ENCODE data around the gene EBF3.

Gene EBF3

DNA sequence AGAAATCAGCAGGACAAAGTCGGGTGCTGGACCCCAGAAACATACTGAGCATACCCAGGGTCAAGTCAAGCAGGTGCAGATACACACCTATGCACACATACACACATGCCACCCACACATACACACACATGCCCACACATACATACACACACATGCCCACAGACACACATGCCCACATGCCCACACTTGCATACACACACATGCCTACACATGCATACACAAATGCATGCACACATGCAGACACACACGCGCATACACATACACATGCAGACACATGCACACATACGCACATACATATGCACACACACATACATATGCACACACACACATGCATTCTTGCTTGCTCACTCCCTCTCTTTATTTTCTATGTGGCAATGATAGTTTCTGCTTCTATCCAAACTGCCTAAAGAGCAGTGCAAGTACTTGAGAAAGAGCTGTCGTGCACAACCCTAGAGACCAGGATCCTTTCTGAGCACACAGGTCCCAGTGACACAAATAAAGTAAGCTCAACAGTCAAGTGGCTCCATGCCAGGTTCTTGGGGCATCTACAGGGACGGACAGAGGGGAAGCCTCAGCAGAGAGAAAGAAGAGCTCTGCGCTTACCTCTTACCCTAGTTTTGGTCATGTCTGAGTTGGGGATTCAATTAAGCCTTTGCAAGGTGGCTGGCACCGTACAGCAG, 83.7 kb downstream of the EBF3 start:
- Histone ChIP-seq H2AK5ac (ENCODE audit: low read depth, low read length) (no peak overlapping the region), H3K27ac (replicated peaks; ENCODE audit: low read length) (no peak overlapping the region), H3K79me1 (ENCODE audit: low read depth, low read length) (no peaks in the 10 kb centered on the region), H2BK12ac (ENCODE audit: low read length) (peak overlapping the region; percentile 7), H4K8ac (ENCODE audit: low read depth, low read length) (no peak overlapping the region), H2AFZ (ENCODE audit: low read length) (no peak overlapping the region), H2BK120ac (ENCODE audit: low read depth, low read length) (no peak overlapping the region), H3K4me1 (ENCODE audit: control insufficient read depth in 2 of 2, insufficient read depth in 1 of 2, low read depth in 1 of 2, low read length in 2 of 2) (peaks cover 0 to 7% of the 10 kb centered on the region in 2 donors), H3K23ac (ENCODE audit: low read depth, low read length, poor library complexity) (no peak overlapping the region), H2BK5ac (ENCODE audit: low read length) (no peak overlapping the region), H3K27me3 (ENCODE audit: control insufficient read depth in 3 of 3, insufficient read depth in 3 of 3, low read depth in 1 of 3, low read length in 3 of 3) (no peaks in the 10 kb centered on the region), H3K4ac (ENCODE audit: low read length) (no peak overlapping the region), H3K9me3 (replicated peaks in 1 of 2; ENCODE audit: control insufficient read depth in 2 of 2, insufficient read depth in 1 of 2, low read depth in 1 of 2, low read length in 2 of 2) (peaks cover 0 to 2% of the 10 kb centered on the region in 2 donors), H3K14ac (ENCODE audit: low read length) (no peak overlapping the region), H3K18ac (ENCODE audit: low read length) (no peak overlapping the region), H4K91ac (ENCODE audit: low read depth, low read length, poor library complexity) (no peak overlapping the region), H3K9ac (ENCODE audit: low read depth, low read length, poor library complexity) (no peak overlapping the region), H3K4me2 (ENCODE audit: insufficient read depth, low read length, poor library complexity, severe bottlenecking) (no peak overlapping the region), H3K4me3 (ENCODE audit: low read length in 2 of 2) (peak overlapping the region in 1 of 2 donors; percentile 72), H3K36me3 (replicated peaks in 1 of 2; ENCODE audit: control insufficient read depth in 2 of 2, insufficient read depth in 2 of 2, low read length in 2 of 2) (no peaks in the 10 kb centered on the region), H2BK15ac (ENCODE audit: low read length) (no peak overlapping the region)
- no CpG with 5 or more reads among the region's 8 CpGs for WGBS, 2 donors (ENCODE audit: extremely low coverage in 2 of 2, insufficient read length in 2 of 2, insufficient replicate concordance in 1 of 2)
- DNase-seq (ENCODE audit: low spot score) = no peak

- Histone ChIP-seq H3K36me3 (replicated peaks in 1 of 2; ENCODE audit: control insufficient read depth in 2 of 2, insufficient read depth in 2 of 2, low read length in 2 of 2) (no peaks in the 10 kb centered on the region), H3K9ac (ENCODE audit: low read depth, low read length, poor library complexity) (no peak overlapping the region)
- WGBS, 2 donors (ENCODE audit: extremely low coverage in 2 of 2, insufficient read length in 2 of 2, insufficient replicate concordance in 1 of 2) = no CpG with 5 or more reads among the region's 14 CpGs
These were observed 84.4 kb downstream of the EBF3 start for GRCh38 chr10:129879655-129880054.

DNA sequence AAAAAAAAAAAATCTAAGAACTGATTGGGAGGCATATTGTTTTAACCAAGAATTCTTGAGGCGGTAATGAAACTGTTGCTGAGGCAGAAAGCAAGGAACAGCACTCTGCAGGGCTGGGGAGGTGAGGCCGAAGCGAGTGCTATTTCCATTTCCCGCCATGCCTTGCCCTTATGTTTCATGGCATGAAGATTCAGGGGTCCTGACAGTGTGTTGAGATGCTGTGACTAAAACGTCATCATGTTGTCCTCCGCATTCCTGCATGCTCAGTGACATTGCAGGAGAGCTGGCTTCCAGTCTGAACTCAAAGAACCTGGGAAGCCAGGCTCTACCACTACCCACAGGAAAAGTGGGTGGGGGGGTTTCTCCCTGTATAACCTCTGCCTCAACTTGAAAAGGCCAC, 85.2 kb downstream of the EBF3 start:
- Histone ChIP-seq H3K9ac (ENCODE audit: low read depth, low read length, poor library complexity) (no peak overlapping the region), H3K27me3 (ENCODE audit: control insufficient read depth in 3 of 3, insufficient read depth in 3 of 3, low read depth in 1 of 3, low read length in 3 of 3) (no peaks in the 10 kb centered on the region), H4K91ac (ENCODE audit: low read depth, low read length, poor library complexity) (no peak overlapping the region), H3K18ac (ENCODE audit: low read length) (no peak overlapping the region), H3K27ac (replicated peaks; ENCODE audit: low read length) (no peak overlapping the region), H3K14ac (ENCODE audit: low read length) (no peak overlapping the region), H3K23ac (ENCODE audit: low read depth, low read length, poor library complexity) (no peak overlapping the region), H3K36me3 (replicated peaks in 1 of 2; ENCODE audit: control insufficient read depth in 2 of 2, insufficient read depth in 2 of 2, low read length in 2 of 2) (no peaks in the 10 kb centered on the region), H3K79me1 (ENCODE audit: low read depth, low read length) (no peaks in the 10 kb centered on the region), H2BK12ac (ENCODE audit: low read length) (peak overlapping the region; percentile 24), H3K4me2 (ENCODE audit: insufficient read depth, low read length, poor library complexity, severe bottlenecking) (no peak overlapping the region), H3K4me3 (ENCODE audit: low read length in 2 of 2) (no peak overlapping the region), H4K8ac (ENCODE audit: low read depth, low read length) (no peak overlapping the region), H2BK5ac (ENCODE audit: low read length) (no peak overlapping the region), H2BK15ac (ENCODE audit: low read length) (no peak overlapping the region), H3K4ac (ENCODE audit: low read length) (no peak overlapping the region), H2BK120ac (ENCODE audit: low read depth, low read length) (no peak overlapping the region), H3K4me1 (ENCODE audit: control insufficient read depth in 2 of 2, insufficient read depth in 1 of 2, low read depth in 1 of 2, low read length in 2 of 2) (peaks cover 0 to 7% of the 10 kb centered on the region in 2 donors), H2AFZ (ENCODE audit: low read length) (no peak overlapping the region), H2AK5ac (ENCODE audit: low read depth, low read length) (no peak overlapping the region), H3K9me3 (replicated peaks in 1 of 2; ENCODE audit: control insufficient read depth in 2 of 2, insufficient read depth in 1 of 2, low read depth in 1 of 2, low read length in 2 of 2) (peaks cover 2 to 3% of the 10 kb centered on the region in 2 donors)
- no CpG with 5 or more reads among the region's 6 CpGs for WGBS, 2 donors (ENCODE audit: extremely low coverage in 2 of 2, insufficient read length in 2 of 2, insufficient replicate concordance in 1 of 2)
- no peak for DNase-seq (ENCODE audit: low spot score)

More at GRCh38 chr10:129879655-129880054, 84.4 kb downstream of the EBF3 start:
- H2BK5ac ChIP-seq (ENCODE audit: low read length) = no peak overlapping the region
- H3K4me2 ChIP-seq (ENCODE audit: insufficient read depth, low read length, poor library complexity, severe bottlenecking) = no peak overlapping the region
- no peak overlapping the region for H3K27ac ChIP-seq (replicated peaks; ENCODE audit: low read length)
- H3K23ac ChIP-seq (ENCODE audit: low read depth, low read length, poor library complexity) = no peak overlapping the region
- H3K4me3 ChIP-seq (ENCODE audit: low read length in 2 of 2) = no peak overlapping the region
- no peak overlapping the region for H4K8ac ChIP-seq (ENCODE audit: low read depth, low read length)
- H3K4ac ChIP-seq (ENCODE audit: low read length) = no peak overlapping the region
- peaks cover 0 to 7% of the 10 kb centered on the region in 2 donors for H3K4me1 ChIP-seq (ENCODE audit: control insufficient read depth in 2 of 2, insufficient read depth in 1 of 2, low read depth in 1 of 2, low read length in 2 of 2)
- no peak overlapping the region for H2BK15ac ChIP-seq (ENCODE audit: low read length)
- peaks cover 1 to 2% of the 10 kb centered on the region in 2 donors for H3K9me3 ChIP-seq (replicated peaks in 1 of 2; ENCODE audit: control insufficient read depth in 2 of 2, insufficient read depth in 1 of 2, low read depth in 1 of 2, low read length in 2 of 2)
- no peak overlapping the region for H3K14ac ChIP-seq (ENCODE audit: low read length)
- no peak overlapping the region for H3K18ac ChIP-seq (ENCODE audit: low read length)
- H2AFZ ChIP-seq (ENCODE audit: low read length) = no peak overlapping the region
- no peak overlapping the region for H2BK12ac ChIP-seq (ENCODE audit: low read length)
- no peak overlapping the region for H2BK120ac ChIP-seq (ENCODE audit: low read depth, low read length)
- H4K91ac ChIP-seq (ENCODE audit: low read depth, low read length, poor library complexity) = no peak overlapping the region
- no peaks in the 10 kb centered on the region for H3K79me1 ChIP-seq (ENCODE audit: low read depth, low read length)
- no peaks in the 10 kb centered on the region for H3K27me3 ChIP-seq (ENCODE audit: control insufficient read depth in 3 of 3, insufficient read depth in 3 of 3, low read depth in 1 of 3, low read length in 3 of 3)
- DNase-seq (ENCODE audit: low spot score) = no peak
- H2AK5ac ChIP-seq (ENCODE audit: low read depth, low read length) = no peak overlapping the region

DNA sequence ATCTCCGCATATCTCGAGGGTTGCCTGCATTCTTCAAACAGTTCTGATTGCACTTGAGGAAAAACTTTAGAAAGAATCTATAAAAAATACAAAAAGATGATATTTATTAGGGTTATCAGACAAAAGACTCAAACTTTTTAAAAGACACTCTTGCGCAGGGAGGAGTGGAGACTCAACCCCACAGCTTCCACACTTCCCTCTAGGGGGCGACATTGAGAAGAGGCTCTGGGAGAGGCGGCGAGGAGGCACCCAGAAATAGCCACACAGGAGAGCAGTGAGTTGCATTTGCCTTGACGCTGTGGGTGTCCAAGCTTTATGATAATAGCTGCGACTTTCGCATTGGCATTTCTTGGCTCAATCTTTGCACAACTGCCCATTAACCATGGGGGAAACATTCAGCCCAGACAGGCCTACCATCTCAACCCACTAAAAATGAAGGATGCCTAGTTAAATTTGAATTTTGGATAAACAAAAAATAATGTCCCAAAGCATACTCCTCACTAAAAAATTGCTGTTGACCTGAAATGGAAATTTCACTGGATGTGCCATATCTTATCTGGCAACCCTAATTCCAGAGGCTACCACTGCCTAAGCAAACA, 86.2 kb downstream of the EBF3 start:
- no peak overlapping the region for H3K4ac ChIP-seq (ENCODE audit: low read length)
- no peak overlapping the region for H4K8ac ChIP-seq (ENCODE audit: low read depth, low read length)
- H3K4me2 ChIP-seq (ENCODE audit: insufficient read depth, low read length, poor library complexity, severe bottlenecking) = no peak overlapping the region
- no peak overlapping the region for H2BK120ac ChIP-seq (ENCODE audit: low read depth, low read length)
- no peak for DNase-seq (ENCODE audit: low spot score)
- no peak overlapping the region for H2BK12ac ChIP-seq (ENCODE audit: low read length)
- H3K23ac ChIP-seq (ENCODE audit: low read depth, low read length, poor library complexity) = no peak overlapping the region
- no peak overlapping the region for H2BK15ac ChIP-seq (ENCODE audit: low read length)
- no peak overlapping the region for H2AFZ ChIP-seq (ENCODE audit: low read length)
- H4K91ac ChIP-seq (ENCODE audit: low read depth, low read length, poor library complexity) = no peak overlapping the region
- H2BK5ac ChIP-seq (ENCODE audit: low read length) = no peak overlapping the region
- no peaks in the 10 kb centered on the region for H3K36me3 ChIP-seq (replicated peaks in 1 of 2; ENCODE audit: control insufficient read depth in 2 of 2, insufficient read depth in 2 of 2, low read length in 2 of 2)
- peak overlapping the region; percentile 9 for H3K18ac ChIP-seq (ENCODE audit: low read length)
- H3K9me3 ChIP-seq (replicated peaks in 1 of 2; ENCODE audit: control insufficient read depth in 2 of 2, insufficient read depth in 1 of 2, low read depth in 1 of 2, low read length in 2 of 2) = peaks cover 2 to 3% of the 10 kb centered on the region in 2 donors
- H3K14ac ChIP-seq (ENCODE audit: low read length) = no peak overlapping the region
- H3K27ac ChIP-seq (replicated peaks; ENCODE audit: low read length) = no peak overlapping the region
- no peaks in the 10 kb centered on the region for H3K79me1 ChIP-seq (ENCODE audit: low read depth, low read length)
- H3K4me3 ChIP-seq (ENCODE audit: low read length in 2 of 2) = no peak overlapping the region
- H2AK5ac ChIP-seq (ENCODE audit: low read depth, low read length) = no peak overlapping the region
- peaks cover 0 to 5% of the 10 kb centered on the region in 2 donors for H3K4me1 ChIP-seq (ENCODE audit: control insufficient read depth in 2 of 2, insufficient read depth in 1 of 2, low read depth in 1 of 2, low read length in 2 of 2)
- no peak overlapping the region for H3K9ac ChIP-seq (ENCODE audit: low read depth, low read length, poor library complexity)
- H3K27me3 ChIP-seq (ENCODE audit: control insufficient read depth in 3 of 3, insufficient read depth in 3 of 3, low read depth in 1 of 3, low read length in 3 of 3) = no peaks in the 10 kb centered on the region
- WGBS, 2 donors (ENCODE audit: extremely low coverage in 2 of 2, insufficient read length in 2 of 2, insufficient replicate concordance in 1 of 2) = no CpG with 5 or more reads among the region's 9 CpGs

Data from neuronal stem cell (in vitro differentiated cells).